OCI-LY1 (cell line): ENCODE measurements around the gene ANLN.

Experiments used
- H2AFZ ChIP-seq: fragments of 200-600 bp; sonication (generic), shearing (Covaris generic); 2 replicates; pipeline ENCODE4 v1.6.0; 2014; ENCODE audit warnings: antibody characterized with exemption, mild to moderate bottlenecking, low read length
- H3F3A ChIP-seq: fragments of 200-600 bp; sonication (generic), shearing (Covaris generic); 2 replicates; pipeline ENCODE4 v1.6.0; 2014; ENCODE audit warnings: mild to moderate bottlenecking, antibody characterized with exemption, low read length, moderate library complexity; ENCODE audit not compliant: insufficient read depth
- H3K27ac ChIP-seq: fragments of 200-600 bp; sonication (generic); 2 replicates; pipeline ENCODE4 v1.5.1; 2014; ENCODE audit warnings: low read length, mixed run types, mild to moderate bottlenecking, low read depth; ENCODE audit not compliant: poor library complexity, severe bottlenecking
- H3K27me3 ChIP-seq: fragments of 200-600 bp; sonication (generic); 2 replicates; pipeline ENCODE4 v1.6.0; 2014; ENCODE audit warnings: antibody characterized with exemption, mild to moderate bottlenecking, low read length, moderate library complexity; ENCODE audit not compliant: insufficient read depth
- H3K36me3 ChIP-seq: fragments of 200-600 bp; sonication (generic); 2 replicates; pipeline ENCODE4 v1.6.1; 2014; ENCODE audit warnings: mild to moderate bottlenecking, antibody characterized with exemption, low read length, moderate library complexity, mixed read lengths; ENCODE audit not compliant: insufficient read depth
- H3K4me1 ChIP-seq: fragments of 200-600 bp; sonication (generic); 2 replicates; pipeline ENCODE4 v1.5.1; 2014; ENCODE audit warnings: mild to moderate bottlenecking, low read length, moderate library complexity; ENCODE audit not compliant: insufficient read depth, severe bottlenecking
- H3K4me2 ChIP-seq: fragments of 200-600 bp; sonication (generic), shearing (Covaris generic); 2 replicates; pipeline ENCODE4 v1.6.1; 2014; ENCODE audit warnings: low read length
- H3K4me3 ChIP-seq: fragments of 200-600 bp; sonication (generic); 2 replicates; pipeline ENCODE4 v1.5.1; 2014; ENCODE audit warnings: low read length, low read depth, mild to moderate bottlenecking, mixed read lengths; ENCODE audit not compliant: poor library complexity, severe bottlenecking
- H3K79me2 ChIP-seq: fragments of 200-600 bp; shearing (Covaris generic); 2 replicates; pipeline ENCODE4 v1.6.1; 2016; ENCODE audit warnings: mixed run types, low read length, mixed read lengths; ENCODE audit not compliant: insufficient read depth
- H3K9ac ChIP-seq: fragments of 200-600 bp; sonication (generic), shearing (Covaris generic); 2 replicates; pipeline ENCODE4 v1.6.1; 2014; ENCODE audit warnings: mild to moderate bottlenecking, low read length, mixed read lengths
- H3K9me2 ChIP-seq: fragments of 200-600 bp; sonication (generic), shearing (Covaris generic); 2 replicates; pipeline ENCODE4 v1.6.1; 2014; ENCODE audit warnings: low read depth, mild to moderate bottlenecking, low read length, mixed read lengths
- H3K9me3 ChIP-seq: fragments of 200-600 bp; shearing (Covaris generic); 2 replicates; pipeline ENCODE4 v1.6.1; 2014; ENCODE audit warnings: low read length, mixed read lengths
- H4K20me1 ChIP-seq: fragments of 200-600 bp; sonication (generic), shearing (Covaris generic); 2 replicates; pipeline ENCODE4 v1.6.0; 2016; ENCODE audit warnings: mild to moderate bottlenecking, low read length; ENCODE audit not compliant: insufficient read depth
- CTCF ChIP-seq: fragments of 200-600 bp; sonication (generic), shearing (Covaris generic); IDR thresholded peaks from 2 replicates; pipeline ENCODE4 v1.5.1; 2017; ENCODE audit warnings: mild to moderate bottlenecking, antibody characterized with exemption, low read length, moderate library complexity, mixed read lengths
- EZH2 ChIP-seq: fragments of 200-600 bp; sonication (generic), shearing (Covaris generic); IDR thresholded peaks from 2 replicates; pipeline ENCODE4 v1.8.0; 2017; ENCODE audit warnings: borderline replicate concordance, mixed run types, mild to moderate bottlenecking, antibody characterized with exemption, low read length, moderate library complexity, mixed read lengths

The ANLN gene

GRCh38 chr7:36469236-36469635 is 79.6 kb downstream of the ANLN start:
- no peak for TF ChIP-seq EZH2
- no peak for TF ChIP-seq CTCF
- no peaks in the 10 kb centered on the region for H3K4me1 ChIP-seq
- no peaks in the 10 kb centered on the region for H3K79me2 ChIP-seq
- H3K27me3 ChIP-seq, result no peaks in the 10 kb centered on the region
- H3K27ac ChIP-seq, result no peak overlapping the region
- H3K4me2 ChIP-seq, result no peak overlapping the region
- no peaks in the 10 kb centered on the region for H3K36me3 ChIP-seq
- H3F3A ChIP-seq, result no peaks in the 10 kb centered on the region
- H3K9me3 ChIP-seq, result no peaks in the 10 kb centered on the region
- H4K20me1 ChIP-seq, result no peaks in the 10 kb centered on the region
- no peak overlapping the region for H2AFZ ChIP-seq
- H3K4me3 ChIP-seq, result no peak overlapping the region
- H3K9ac ChIP-seq, result no peak overlapping the region
- H3K9me2 ChIP-seq, result no peaks in the 10 kb centered on the region

GRCh38 chr7:36472141-36472729 is 82.6 kb downstream of the ANLN start:
- Histone ChIP-seq H3K9me2 (no peaks in the 10 kb centered on the region), H2AFZ (no peak overlapping the region), H3K4me3 (no peak overlapping the region), H3F3A (no peaks in the 10 kb centered on the region), H3K27ac (no peak overlapping the region), H3K4me2 (no peak overlapping the region), H3K27me3 (0 out of 2 replicates have a peak, but pooled peaks cover 8% of the 10 kb centered on the region), H3K9me3 (no peaks in the 10 kb centered on the region), H3K4me1 (no peaks in the 10 kb centered on the region), H4K20me1 (no peaks in the 10 kb centered on the region), H3K36me3 (no peaks in the 10 kb centered on the region), H3K79me2 (no peaks in the 10 kb centered on the region), H3K9ac (no peak overlapping the region)
- TF ChIP-seq CTCF, result no peak
- no peak for TF ChIP-seq EZH2

DNA sequence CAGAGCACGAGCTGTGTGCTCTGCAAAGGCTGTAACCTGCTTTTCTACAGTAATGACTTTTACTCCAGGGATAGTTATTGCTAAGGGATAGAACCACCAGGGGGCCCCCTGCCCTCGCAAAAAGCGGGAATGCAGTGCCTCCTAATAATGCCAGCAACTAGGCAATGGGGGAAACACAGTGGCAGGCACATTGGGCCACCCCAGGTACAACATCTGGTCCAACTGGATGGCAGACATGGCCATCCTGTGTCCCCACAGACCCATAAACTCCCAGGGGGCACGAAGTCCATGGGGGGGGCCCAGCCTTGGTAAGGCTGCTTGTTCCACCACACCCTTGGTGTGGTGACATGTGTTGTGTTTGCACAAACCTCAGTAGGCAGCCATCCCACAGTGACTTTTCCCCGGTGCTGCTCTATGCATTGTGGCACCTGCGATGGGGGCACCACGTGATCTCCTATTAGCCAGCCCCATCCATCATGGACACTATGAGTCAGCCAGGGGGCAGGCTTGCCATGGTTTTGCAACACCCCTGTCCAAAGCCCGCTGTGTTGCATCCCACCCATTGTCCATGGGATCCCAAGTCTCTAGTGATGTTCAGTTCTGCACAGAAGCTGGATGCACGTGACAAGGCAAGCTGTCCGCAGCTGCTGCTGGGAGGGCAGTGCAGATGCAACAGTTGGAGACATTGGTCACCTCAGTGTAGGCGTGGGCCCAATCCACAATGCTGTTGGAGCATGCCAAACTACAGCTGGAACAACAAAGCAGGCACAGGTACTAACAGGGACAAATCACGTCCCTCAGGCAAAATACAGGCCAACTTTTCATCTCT is 84.0 kb downstream of the ANLN start:
- no peak overlapping the region for H3K4me2 ChIP-seq

More for the DNA sequence above, 84.0 kb downstream of the ANLN start:
- no peaks in the 10 kb centered on the region for H3K9me2 ChIP-seq
- no peak overlapping the region for H3K4me3 ChIP-seq
- H3K27me3 ChIP-seq, result 0 out of 2 replicates have a peak, but pooled peaks cover 8% of the 10 kb centered on the region
- no peaks in the 10 kb centered on the region for H3K4me1 ChIP-seq
- H3K9me3 ChIP-seq, result no peaks in the 10 kb centered on the region
- H3K9ac ChIP-seq, result no peak overlapping the region
- no peak overlapping the region for H3K27ac ChIP-seq
- H2AFZ ChIP-seq, result no peak overlapping the region
- no peaks in the 10 kb centered on the region for H3K79me2 ChIP-seq
- H4K20me1 ChIP-seq, result no peaks in the 10 kb centered on the region
- TF ChIP-seq EZH2 (no peak), CTCF (peak; percentile 84)
- no peaks in the 10 kb centered on the region for H3K36me3 ChIP-seq
- no peaks in the 10 kb centered on the region for H3F3A ChIP-seq
